HEK293 (cell line): ENCODE data around the gene HDGF.

Experiments
- EGR2 ChIP-seq: fragments of 450-650 bp; formaldehyde crosslinking; IDR thresholded peaks from 2 replicates; pipeline ENCODE4 v1.5.1; 2016; ENCODE audit warnings: low read depth, missing biosample characterization, missing genetic modification characterization
- GLIS2 ChIP-seq: fragments of 450-650 bp; formaldehyde crosslinking; IDR thresholded peaks from 2 replicates; pipeline ENCODE4 v1.5.1; 2016; ENCODE audit warnings: missing biosample characterization, missing genetic modification characterization
- HIC1 ChIP-seq: fragments of 450-650 bp; formaldehyde crosslinking; IDR thresholded peaks from 2 replicates; pipeline ENCODE4 v1.5.1; 2016; ENCODE audit warnings: missing biosample characterization, missing genetic modification characterization
- HOXC10 ChIP-seq: sonication (generic); formaldehyde crosslinking; IDR thresholded peaks from 2 replicates; pipeline ENCODE4 v1.8.1; 2023; ENCODE audit warnings: mild to moderate bottlenecking, missing genetic modification reagents
- HOXD13 ChIP-seq: sonication (generic); formaldehyde crosslinking; IDR thresholded peaks from 2 replicates; pipeline ENCODE4 v1.8.0; 2022; ENCODE audit warnings: missing genetic modification reagents, borderline replicate concordance
- KLF1 ChIP-seq: fragments of 450-650 bp; formaldehyde crosslinking; IDR thresholded peaks from 2 replicates; pipeline ENCODE4 v1.5.1; 2016; ENCODE audit warnings: missing biosample characterization, missing genetic modification characterization
- PATZ1 ChIP-seq: fragments of 450-650 bp; formaldehyde crosslinking; IDR thresholded peaks from 2 replicates; pipeline ENCODE4 v1.5.1; 2016; ENCODE audit warnings: missing biosample characterization, missing genetic modification characterization
- PBX3 ChIP-seq: sonication (generic); formaldehyde crosslinking; IDR thresholded peaks from 2 replicates; pipeline ENCODE4 v1.8.1; 2022; ENCODE audit warnings: mild to moderate bottlenecking, moderate library complexity, missing genetic modification reagents
- SETDB1 ChIP-seq: IDR thresholded peaks from one replicate; pipeline ENCODE4 v1.6.1; 2017; ENCODE audit warnings: mild to moderate bottlenecking, low read length, moderate library complexity, mixed read lengths; ENCODE audit not compliant: insufficient read length
- SP2 ChIP-seq: fragments of 450-650 bp; formaldehyde crosslinking; IDR thresholded peaks from 2 replicates; pipeline ENCODE4 v1.5.1; 2016; ENCODE audit warnings: missing biosample characterization, missing genetic modification characterization
- ZNF114 ChIP-seq: fragments of 450-650 bp; formaldehyde crosslinking; IDR thresholded peaks from 2 replicates; pipeline ENCODE4 v1.5.0; 2017; ENCODE audit warnings: missing biosample characterization, missing genetic modification characterization
- ZNF133 ChIP-seq: fragments of 450-650 bp; formaldehyde crosslinking; IDR thresholded peaks from 2 replicates; pipeline ENCODE4 v1.5.1; 2016; ENCODE audit warnings: missing biosample characterization, missing genetic modification characterization
- ZNF157 ChIP-seq: fragments of 450-650 bp; formaldehyde crosslinking; IDR thresholded peaks from 2 replicates; pipeline ENCODE4 v1.5.1; 2016; ENCODE audit warnings: missing biosample characterization, missing genetic modification characterization
- ZNF19 ChIP-seq: fragments of 450-650 bp; formaldehyde crosslinking; IDR thresholded peaks from 2 replicates; pipeline ENCODE4; 2016; ENCODE audit warnings: missing biosample characterization, missing genetic modification characterization, low read depth
- ZNF214 ChIP-seq: fragments of 450-650 bp; formaldehyde crosslinking; IDR thresholded peaks from 2 replicates; pipeline ENCODE4 v1.5.1; 2017; ENCODE audit warnings: missing biosample characterization, mild to moderate bottlenecking, missing genetic modification characterization, borderline replicate concordance
- ZNF398 ChIP-seq: fragments of 450-650 bp; formaldehyde crosslinking; IDR thresholded peaks from 2 replicates; pipeline ENCODE4 v1.5.1; 2017; ENCODE audit warnings: missing biosample characterization, missing genetic modification characterization
- ZNF426 ChIP-seq: fragments of 450-650 bp; formaldehyde crosslinking; IDR thresholded peaks from 2 replicates; pipeline ENCODE4 v1.5.1; 2017; ENCODE audit warnings: missing biosample characterization, missing genetic modification characterization, mild to moderate bottlenecking, inconsistent platforms, moderate library complexity
- ZNF580 ChIP-seq: fragments of 450-650 bp; formaldehyde crosslinking; IDR thresholded peaks from 2 replicates; pipeline ENCODE4 v1.5.1; 2016; ENCODE audit warnings: missing biosample characterization, missing genetic modification characterization
- ZNF629 ChIP-seq: fragments of 450-650 bp; formaldehyde crosslinking; IDR thresholded peaks from 2 replicates; pipeline ENCODE4 v1.5.1; 2017; ENCODE audit warnings: missing biosample characterization, missing genetic modification characterization
- ZNF660 ChIP-seq: fragments of 450-650 bp; IDR thresholded peaks from 2 replicates; pipeline ENCODE4 v1.5.1; 2018; ENCODE audit warnings: missing biosample characterization, mild to moderate bottlenecking, missing genetic modification characterization
- ZNF704 ChIP-seq: fragments of 450-650 bp; formaldehyde crosslinking; IDR thresholded peaks from 2 replicates; pipeline ENCODE4 v1.5.1; 2016; ENCODE audit warnings: missing biosample characterization, missing genetic modification characterization
- ZNF785 ChIP-seq: fragments of 450-650 bp; formaldehyde crosslinking; IDR thresholded peaks from 2 replicates; pipeline ENCODE4 v1.5.1; 2016; ENCODE audit warnings: missing biosample characterization, missing genetic modification characterization

Gene HDGF

GRCh38 chr1:156692925-156693847 lies 58.3 kb downstream of the HDGF start (continued):
- TF ChIP-seq HIC1 (tag by site-specific recombination) = 0 out of 2 replicates have a peak, but pooled peaks have one; percentile 2
- TF ChIP-seq SP2 = peak; percentile 47
- no peak for TF ChIP-seq ZNF426 (tag by site-specific recombination)
- TF ChIP-seq ZNF133 = no peak
- peak; percentile 84 for TF ChIP-seq KLF1 (tag by site-specific recombination)
- TF ChIP-seq ZNF214 = no peak
- TF ChIP-seq ZNF114 (tag by site-specific recombination) = no peak
- 0 out of 2 replicates have a peak, but pooled peaks have one; percentile 22 for TF ChIP-seq ZNF629 (tag by site-specific recombination)
- no peak for TF ChIP-seq ZNF19
- no peak for TF ChIP-seq ZNF660 (tag by site-specific recombination)
- TF ChIP-seq PBX3 = no peak
- no peak for TF ChIP-seq HOXD13
- peak; percentile 77 for TF ChIP-seq ZNF398 (tag by site-specific recombination)
- TF ChIP-seq ZNF785 (tag by site-specific recombination) = no peak
- no peak for TF ChIP-seq ZNF580
- TF ChIP-seq ZNF704 (tag by site-specific recombination) = no peak
- no peak for TF ChIP-seq ZNF157 (tag by site-specific recombination)
- TF ChIP-seq EGR2 = peak; percentile 78
- TF ChIP-seq PATZ1 (tag by site-specific recombination) = peak; percentile 69
- TF ChIP-seq SETDB1 = no peak
- TF ChIP-seq HOXC10 (CRISPR knock-in tag) = no peak
- peak; percentile 59 for TF ChIP-seq GLIS2 (tag by site-specific recombination)
